Measurements from ENCODE around the gene MISP.
"Not testable (repeated sequence)": the region's sequence is repeated elsewhere in the genome, so short reads cannot be mapped to it uniquely, and the experiment has no call there.

MISP gene

GRCh38 chr19:725461-726089, 25.3 kb upstream of the MISP start:
- TF ChIP-seq CTCF (conservative IDR thresholded peaks at IDR 0.05; ENCODE audit: low read depth, low read length): no peak
- DNase-seq (ENCODE audit: low read depth): no peak
- no peak overlapping the region for H3K4me3 ChIP-seq (ENCODE audit: low read depth, low read length)

GRCh38 chr19:726993-727956, 23.6 kb upstream of the MISP start:
- no peak overlapping the region for H3K4me3 ChIP-seq (ENCODE audit: low read depth, low read length)
- TF ChIP-seq CTCF (conservative IDR thresholded peaks at IDR 0.05; ENCODE audit: low read depth, low read length): no peak
- DNase-seq (ENCODE audit: low read depth): no peak

- no peak for DNase-seq (ENCODE audit: low read depth)
- TF ChIP-seq CTCF (conservative IDR thresholded peaks at IDR 0.05; ENCODE audit: low read depth, low read length): no peak
- no peak overlapping the region for H3K4me3 ChIP-seq (ENCODE audit: low read depth, low read length)
Observed at GRCh38 chr19:728011-728410, 22.9 kb upstream of the MISP start.

- not testable (repeated sequence) for DNase-seq (ENCODE audit: low read depth); H3K4me3 ChIP-seq (ENCODE audit: low read depth, low read length)
Observed at GRCh38 chr19:729564-729963, 21.3 kb upstream of the MISP start.

GRCh38 chr19:729965-730668, 20.8 kb upstream of the MISP start:
- DNase-seq (ENCODE audit: low read depth): no peak
- no peak overlapping the region for H3K4me3 ChIP-seq (ENCODE audit: low read depth, low read length)
- TF ChIP-seq CTCF (conservative IDR thresholded peaks at IDR 0.05; ENCODE audit: low read depth, low read length): no peak

GRCh38 chr19:731000-731399, 19.9 kb upstream of the MISP start:
- no peak for TF ChIP-seq CTCF (conservative IDR thresholded peaks at IDR 0.05; ENCODE audit: low read depth, low read length)
- DNase-seq (ENCODE audit: low read depth): no peak
- H3K4me3 ChIP-seq (ENCODE audit: low read depth, low read length): no peak overlapping the region
